OCI-LY1 (cell line): ENCODE measurements around the gene WBP2NL.

Experiments
- H2AFZ ChIP-seq: fragments of 200-600 bp; sonication (generic), shearing (Covaris generic); 2 replicates; pipeline ENCODE4 v1.6.0; 2014; ENCODE audit warnings: antibody characterized with exemption, mild to moderate bottlenecking, low read length
- H3F3A ChIP-seq: fragments of 200-600 bp; sonication (generic), shearing (Covaris generic); 2 replicates; pipeline ENCODE4 v1.6.0; 2014; ENCODE audit warnings: mild to moderate bottlenecking, antibody characterized with exemption, low read length, moderate library complexity; ENCODE audit not compliant: insufficient read depth
- H3K27ac ChIP-seq: fragments of 200-600 bp; sonication (generic); 2 replicates; pipeline ENCODE4 v1.5.1; 2014; ENCODE audit warnings: low read length, mixed run types, mild to moderate bottlenecking, low read depth; ENCODE audit not compliant: poor library complexity, severe bottlenecking
- H3K27me3 ChIP-seq: fragments of 200-600 bp; sonication (generic); 2 replicates; pipeline ENCODE4 v1.6.0; 2014; ENCODE audit warnings: antibody characterized with exemption, mild to moderate bottlenecking, low read length, moderate library complexity; ENCODE audit not compliant: insufficient read depth
- H3K36me3 ChIP-seq: fragments of 200-600 bp; sonication (generic); 2 replicates; pipeline ENCODE4 v1.6.1; 2014; ENCODE audit warnings: mild to moderate bottlenecking, antibody characterized with exemption, low read length, moderate library complexity, mixed read lengths; ENCODE audit not compliant: insufficient read depth
- H3K4me1 ChIP-seq: fragments of 200-600 bp; sonication (generic); 2 replicates; pipeline ENCODE4 v1.5.1; 2014; ENCODE audit warnings: mild to moderate bottlenecking, low read length, moderate library complexity; ENCODE audit not compliant: insufficient read depth, severe bottlenecking
- H3K4me2 ChIP-seq: fragments of 200-600 bp; sonication (generic), shearing (Covaris generic); 2 replicates; pipeline ENCODE4 v1.6.1; 2014; ENCODE audit warnings: low read length
- H3K4me3 ChIP-seq: fragments of 200-600 bp; sonication (generic); 2 replicates; pipeline ENCODE4 v1.5.1; 2014; ENCODE audit warnings: low read length, low read depth, mild to moderate bottlenecking, mixed read lengths; ENCODE audit not compliant: poor library complexity, severe bottlenecking
- H3K79me2 ChIP-seq: fragments of 200-600 bp; shearing (Covaris generic); 2 replicates; pipeline ENCODE4 v1.6.1; 2016; ENCODE audit warnings: mixed run types, low read length, mixed read lengths; ENCODE audit not compliant: insufficient read depth
- H3K9ac ChIP-seq: fragments of 200-600 bp; sonication (generic), shearing (Covaris generic); 2 replicates; pipeline ENCODE4 v1.6.1; 2014; ENCODE audit warnings: mild to moderate bottlenecking, low read length, mixed read lengths
- H3K9me2 ChIP-seq: fragments of 200-600 bp; sonication (generic), shearing (Covaris generic); 2 replicates; pipeline ENCODE4 v1.6.1; 2014; ENCODE audit warnings: low read depth, mild to moderate bottlenecking, low read length, mixed read lengths
- H3K9me3 ChIP-seq: fragments of 200-600 bp; shearing (Covaris generic); 2 replicates; pipeline ENCODE4 v1.6.1; 2014; ENCODE audit warnings: low read length, mixed read lengths
- H4K20me1 ChIP-seq: fragments of 200-600 bp; sonication (generic), shearing (Covaris generic); 2 replicates; pipeline ENCODE4 v1.6.0; 2016; ENCODE audit warnings: mild to moderate bottlenecking, low read length; ENCODE audit not compliant: insufficient read depth
- CTCF ChIP-seq: fragments of 200-600 bp; sonication (generic), shearing (Covaris generic); IDR thresholded peaks from 2 replicates; pipeline ENCODE4 v1.5.1; 2017; ENCODE audit warnings: mild to moderate bottlenecking, antibody characterized with exemption, low read length, moderate library complexity, mixed read lengths
- EZH2 ChIP-seq: fragments of 200-600 bp; sonication (generic), shearing (Covaris generic); IDR thresholded peaks from 2 replicates; pipeline ENCODE4 v1.8.0; 2017; ENCODE audit warnings: borderline replicate concordance, mixed run types, mild to moderate bottlenecking, antibody characterized with exemption, low read length, moderate library complexity, mixed read lengths

Gene WBP2NL

DNA sequence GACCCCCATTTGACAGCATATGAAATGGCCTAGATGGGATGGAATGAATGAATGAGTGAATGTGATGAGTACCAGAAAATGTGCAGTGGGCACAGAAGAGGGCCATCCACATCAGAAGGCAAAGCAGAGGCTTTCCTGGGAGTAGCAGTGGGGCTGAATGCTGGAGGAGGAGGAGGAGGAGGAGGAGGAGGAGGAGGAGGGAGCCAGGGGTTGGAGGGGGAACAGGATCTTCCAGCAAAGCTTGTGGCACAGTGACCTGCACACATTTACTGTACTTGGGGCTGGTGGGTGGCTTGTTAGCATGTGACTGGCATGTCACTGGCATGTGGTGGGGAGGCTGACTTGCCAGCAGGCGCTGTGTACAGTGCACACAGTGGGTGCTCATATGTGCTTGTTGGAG, 19.9 kb upstream of the WBP2NL start:
- Histone ChIP-seq H3K4me1 (peaks cover 5% of the 10 kb centered on the region), H3K9ac (no peak overlapping the region), H3K4me3 (no peak overlapping the region), H3K27ac (no peak overlapping the region), H3K36me3 (no peaks in the 10 kb centered on the region), H3K27me3 (peaks cover 12% of the 10 kb centered on the region; the same call in 1 of the 2 replicates), H2AFZ (no peak overlapping the region), H3K4me2 (no peak overlapping the region), H3F3A (no peaks in the 10 kb centered on the region), H3K79me2 (no peaks in the 10 kb centered on the region), H3K9me2 (no peaks in the 10 kb centered on the region), H3K9me3 (no peaks in the 10 kb centered on the region), H4K20me1 (no peaks in the 10 kb centered on the region)
- no peak for TF ChIP-seq CTCF
- no peak for TF ChIP-seq EZH2

GRCh38 chr22:41979423-41980250, 19.0 kb upstream of the WBP2NL start:
- Histone ChIP-seq H3K4me1 (peaks cover 5% of the 10 kb centered on the region), H2AFZ (no peak overlapping the region), H3K9me2 (no peaks in the 10 kb centered on the region), H3F3A (no peaks in the 10 kb centered on the region), H3K79me2 (no peaks in the 10 kb centered on the region), H3K27ac (no peak overlapping the region), H3K36me3 (no peaks in the 10 kb centered on the region), H4K20me1 (no peaks in the 10 kb centered on the region), H3K4me2 (no peak overlapping the region), H3K9me3 (no peaks in the 10 kb centered on the region), H3K9ac (no peak overlapping the region), H3K4me3 (no peak overlapping the region), H3K27me3 (peaks cover 12% of the 10 kb centered on the region; the same call in 1 of the 2 replicates)
- TF ChIP-seq EZH2: no peak
- TF ChIP-seq CTCF: no peak

DNA sequence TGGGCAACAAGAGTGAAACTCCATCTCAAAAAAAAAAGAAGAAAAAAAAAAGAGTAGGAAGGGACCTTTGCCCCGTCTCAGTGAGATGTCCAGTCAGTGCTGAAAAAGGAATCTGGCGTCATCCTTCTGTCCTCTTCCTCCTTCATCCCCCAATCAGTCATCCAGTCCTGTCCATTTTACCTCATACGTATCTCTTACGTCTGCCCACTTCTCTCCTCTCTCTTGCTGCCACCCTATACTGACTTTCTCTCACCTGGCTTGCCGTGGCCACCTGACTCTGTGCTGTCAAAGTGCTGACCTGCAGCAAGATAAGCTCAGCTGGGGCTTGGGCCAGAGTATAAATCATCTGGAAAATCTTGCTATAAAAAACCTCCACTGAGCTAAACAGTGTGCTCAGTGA, 15.7 kb upstream of the WBP2NL start:
- H3K9ac ChIP-seq: no peak overlapping the region
- no peak for TF ChIP-seq CTCF
- TF ChIP-seq EZH2: no peak

More for the DNA sequence above, 15.7 kb upstream of the WBP2NL start:
- no peaks in the 10 kb centered on the region for H4K20me1 ChIP-seq
- no peaks in the 10 kb centered on the region for H3K4me1 ChIP-seq
- H3K4me3 ChIP-seq: no peak overlapping the region
- no peak overlapping the region for H3K4me2 ChIP-seq
- H3K9me2 ChIP-seq: no peaks in the 10 kb centered on the region
- H3K27ac ChIP-seq: no peak overlapping the region
- H3K9me3 ChIP-seq: no peaks in the 10 kb centered on the region
- H3K36me3 ChIP-seq: no peaks in the 10 kb centered on the region
- H3F3A ChIP-seq: no peaks in the 10 kb centered on the region
- H2AFZ ChIP-seq: no peak overlapping the region
- peaks cover 3% of the 10 kb centered on the region; the same call in 1 of the 2 replicates for H3K27me3 ChIP-seq
- H3K79me2 ChIP-seq: no peaks in the 10 kb centered on the region
